HG02885 (cell line): ENCODE results near the gene HIRIP3.
"Not testable (repeated sequence)": the region's sequence is repeated elsewhere in the genome, so short reads cannot be mapped to it uniquely, and the experiment has no call there.

ENCODE experiments used
- ATAC-seq: cut with Tn5 transposase; IDR thresholded peaks from one replicate; pipeline ENCODE4 v1.9.1; 2021; ENCODE audit warnings: mild to moderate bottlenecking; ENCODE audit not compliant: unreplicated experiment, poor library complexity

Gene HIRIP3

DNA sequence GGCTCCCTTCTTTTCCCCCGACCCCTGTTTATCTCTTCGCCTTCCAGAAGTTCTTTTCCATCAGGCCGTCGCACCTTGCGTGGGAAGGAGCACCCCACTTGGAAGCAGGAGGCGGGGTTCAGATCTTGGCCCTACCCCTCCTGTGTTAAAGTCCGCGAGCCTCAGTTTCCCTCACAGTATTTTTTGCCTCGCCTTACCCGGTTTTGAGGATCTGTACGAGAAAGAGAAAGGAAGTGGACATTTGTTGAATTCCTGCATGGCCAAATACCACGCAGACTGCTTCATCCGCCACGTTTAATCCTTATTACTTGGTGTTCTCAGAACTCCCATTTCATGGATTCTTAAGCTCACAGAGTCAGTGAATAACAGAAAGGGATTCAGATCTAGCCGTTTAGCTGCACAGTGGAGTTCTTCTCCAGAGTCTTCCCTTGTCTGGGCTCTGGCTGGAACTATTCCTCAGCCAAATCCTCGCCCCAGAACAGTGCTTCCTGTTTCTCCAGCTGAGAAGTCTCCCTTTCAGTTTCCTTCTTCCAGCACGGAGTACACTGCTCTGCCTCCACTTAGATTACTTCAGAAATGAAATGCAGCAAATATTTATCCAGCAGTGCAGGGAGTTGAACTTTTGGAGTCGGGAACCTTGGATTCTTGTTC lies 32.9 kb downstream of the HIRIP3 start:
- ATAC-seq = no peak

DNA sequence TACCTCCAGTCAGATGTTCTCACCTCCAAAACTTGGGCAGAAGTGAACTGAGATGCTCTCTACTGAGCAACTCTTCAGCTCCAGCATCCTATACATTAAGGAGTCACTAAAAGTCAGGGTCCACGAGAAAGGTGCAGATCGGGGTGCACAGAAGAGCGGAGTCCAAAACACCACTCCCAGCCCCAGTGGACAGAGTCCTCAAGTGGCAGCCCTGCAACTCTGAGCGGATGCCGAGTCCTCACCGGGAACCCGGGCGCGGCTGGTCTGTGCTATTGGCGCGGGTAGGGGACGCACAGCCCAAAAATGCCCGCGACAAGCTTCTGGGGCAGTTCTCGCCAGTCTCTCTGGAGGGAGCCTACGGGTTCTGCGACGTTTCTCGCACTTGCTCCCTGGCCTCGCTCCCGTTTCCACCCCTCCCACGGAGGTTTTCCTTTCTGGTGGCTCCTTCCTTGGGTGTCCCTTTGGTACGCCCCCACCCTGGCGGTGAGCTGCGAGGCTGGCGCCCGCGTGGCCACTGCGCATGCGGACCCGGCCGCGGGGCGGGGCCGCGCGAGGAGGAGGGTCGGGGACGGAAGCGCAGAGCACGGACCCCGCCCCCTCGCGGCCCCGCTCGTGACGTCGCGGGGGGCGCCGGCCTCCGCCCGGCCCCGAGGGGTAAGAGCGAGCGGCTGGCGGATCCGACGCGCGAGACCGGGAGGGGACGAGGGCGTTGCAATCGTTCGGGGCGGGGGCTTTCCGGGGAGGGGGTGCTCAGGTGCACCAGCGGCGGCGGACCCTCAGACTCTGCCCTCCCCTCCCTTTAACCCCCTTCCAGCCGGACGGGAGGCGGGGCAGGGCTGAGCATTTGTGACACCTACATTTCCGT lies 33.7 kb downstream of the HIRIP3 start, which contains the start of gene TMEM219:
Gene TMEM219, plus strand, starts transcription at position 601 of the 865 bp plus-strand sequence. CDS start 1,065 bp downstream, outside the sequence.
- ATAC-seq = peak; percentile 93

DNA sequence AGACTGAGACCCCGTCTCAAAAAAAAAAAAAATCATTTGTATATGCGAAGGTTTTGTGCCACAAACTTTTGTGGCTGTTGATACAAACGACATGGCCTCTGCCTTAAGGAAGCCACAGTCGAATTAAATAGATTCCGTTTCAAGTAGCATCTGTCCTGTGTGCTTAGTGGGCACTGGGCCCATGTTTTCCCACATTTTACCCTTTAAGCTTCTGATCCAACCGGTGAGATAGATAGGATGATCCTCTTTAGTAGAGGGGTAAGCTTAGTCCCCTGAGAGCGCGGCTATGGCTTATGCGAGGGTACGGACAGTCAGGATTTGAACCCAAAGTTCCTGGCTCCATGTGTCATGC lies 34.3 kb downstream of the HIRIP3 start:
- no peak for ATAC-seq

DNA sequence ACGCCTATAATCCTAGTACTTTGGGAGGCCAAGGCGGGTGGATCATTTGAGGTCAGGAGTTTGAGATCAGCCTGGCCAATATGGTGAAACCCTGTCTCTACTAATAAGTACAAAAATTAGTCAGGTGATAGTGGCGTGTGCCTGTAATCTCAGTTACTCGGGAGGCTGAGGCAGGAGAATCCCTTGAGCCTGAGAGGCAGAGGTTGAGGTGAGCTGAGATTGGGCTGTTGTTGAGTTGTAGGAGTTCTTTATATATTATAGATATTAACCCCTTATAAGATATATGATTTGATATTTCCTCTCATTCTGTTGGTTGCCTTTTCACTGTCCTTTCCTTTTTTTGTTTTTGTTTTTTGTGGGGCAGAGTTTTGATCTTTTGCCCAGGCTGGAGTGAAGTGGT lies 35.6 kb downstream of the HIRIP3 start:
- not testable (repeated sequence) for ATAC-seq

DNA sequence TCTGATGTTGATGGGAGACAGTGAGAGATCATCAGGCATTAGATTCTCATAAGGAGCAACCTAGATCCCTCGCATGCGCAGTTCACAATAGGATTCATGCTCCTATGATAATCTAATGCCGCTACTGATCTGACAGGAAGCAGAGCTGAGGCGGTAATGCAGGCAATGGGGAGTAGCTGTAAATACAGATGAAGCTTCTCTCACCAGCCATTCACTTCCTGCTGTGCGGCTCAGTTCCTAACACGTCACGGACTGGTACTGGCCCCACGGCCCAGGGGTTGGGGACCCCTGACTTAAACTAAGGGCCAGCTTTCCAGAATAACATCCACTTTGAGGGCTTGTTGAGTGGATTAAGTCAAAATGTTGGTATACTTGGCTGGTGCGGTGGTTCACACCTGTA lies 36.1 kb downstream of the HIRIP3 start:
- no peak for ATAC-seq

DNA sequence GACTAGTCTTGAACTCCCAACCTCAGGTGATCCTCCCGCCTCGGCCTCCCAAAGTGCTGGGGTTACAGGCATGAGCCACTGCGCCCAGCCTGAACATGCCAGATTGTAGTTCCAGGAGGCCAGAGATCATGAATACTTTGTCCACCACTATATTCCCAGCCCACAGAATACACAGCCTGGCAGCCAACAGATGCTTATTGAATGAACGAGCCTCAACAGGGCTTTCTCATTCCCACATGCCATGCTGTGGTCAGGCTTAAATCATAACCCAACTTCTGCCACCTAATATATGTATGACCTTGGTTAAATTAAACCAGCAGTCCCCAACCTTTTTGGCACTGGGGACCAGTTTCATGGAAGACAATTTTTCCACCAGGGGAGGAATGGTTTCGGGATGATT lies 36.7 kb downstream of the HIRIP3 start:
- ATAC-seq = no peak

DNA sequence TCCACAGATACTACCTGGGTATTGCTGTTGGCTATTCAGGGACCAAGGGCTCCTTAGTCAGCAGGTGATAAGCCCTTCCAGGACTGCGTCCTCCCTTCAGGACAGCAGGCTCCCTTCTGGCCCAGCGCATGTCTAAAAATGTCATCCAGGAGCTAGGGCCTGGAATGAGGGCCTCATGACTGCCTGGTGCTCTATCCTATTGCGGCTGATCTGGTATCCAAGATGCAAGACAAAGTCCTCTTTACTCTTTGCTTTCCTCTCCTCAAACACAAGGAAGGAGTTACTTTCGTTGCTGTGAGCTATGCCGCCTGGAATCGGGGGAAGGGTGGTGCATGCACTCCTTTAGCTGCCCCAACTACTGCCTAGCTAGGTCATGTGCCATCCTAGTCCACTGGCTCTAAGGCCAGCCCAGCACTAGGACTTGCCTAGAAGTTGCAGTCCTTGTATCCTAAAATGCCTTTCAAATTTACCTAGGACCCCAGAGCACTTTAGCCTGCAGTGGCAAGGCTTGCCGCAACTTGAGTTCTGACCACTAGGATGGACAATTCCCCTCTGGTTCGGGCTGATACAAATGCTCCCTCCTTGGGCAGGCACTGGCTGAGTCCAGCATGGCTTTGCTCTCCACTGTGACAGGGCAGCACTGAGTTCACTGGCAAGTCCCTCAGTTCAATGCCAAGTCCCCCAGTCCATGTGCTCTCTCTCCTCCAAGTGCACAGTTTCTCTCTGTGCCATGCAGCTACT lies 43.6 kb downstream of the HIRIP3 start:
- ATAC-seq = no peak

DNA sequence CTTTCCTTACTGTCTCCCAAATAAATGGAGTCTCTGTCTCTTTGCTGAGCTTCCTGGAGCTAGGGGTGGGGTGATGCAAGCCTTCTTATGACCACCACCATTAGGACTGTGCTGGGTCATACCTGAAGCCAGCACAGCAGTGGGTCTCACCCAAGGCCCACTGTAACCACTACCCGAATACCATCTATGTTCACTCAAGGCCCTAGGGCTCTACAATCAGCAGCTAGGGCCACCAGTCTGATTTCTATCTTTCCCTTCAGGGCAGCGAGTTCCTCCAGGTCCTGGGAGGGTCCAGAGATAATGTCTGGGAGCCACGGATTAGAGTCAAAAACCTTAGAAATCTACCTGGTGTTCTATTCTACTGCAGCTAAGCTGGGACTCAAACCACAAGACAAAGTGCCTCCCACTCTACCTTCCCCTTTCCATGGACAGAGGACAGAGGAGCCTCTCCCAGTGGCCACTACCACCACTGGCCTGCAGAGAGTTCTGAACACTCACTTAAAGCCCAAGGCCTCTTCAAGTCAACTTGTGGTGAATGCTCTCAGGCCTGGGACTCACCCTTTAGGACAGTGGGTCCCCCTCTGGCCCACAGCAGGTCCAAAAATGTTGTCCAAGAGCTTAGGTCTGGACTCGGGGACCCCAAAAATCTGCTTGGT lies 44.5 kb downstream of the HIRIP3 start:
- ATAC-seq = no peak

DNA sequence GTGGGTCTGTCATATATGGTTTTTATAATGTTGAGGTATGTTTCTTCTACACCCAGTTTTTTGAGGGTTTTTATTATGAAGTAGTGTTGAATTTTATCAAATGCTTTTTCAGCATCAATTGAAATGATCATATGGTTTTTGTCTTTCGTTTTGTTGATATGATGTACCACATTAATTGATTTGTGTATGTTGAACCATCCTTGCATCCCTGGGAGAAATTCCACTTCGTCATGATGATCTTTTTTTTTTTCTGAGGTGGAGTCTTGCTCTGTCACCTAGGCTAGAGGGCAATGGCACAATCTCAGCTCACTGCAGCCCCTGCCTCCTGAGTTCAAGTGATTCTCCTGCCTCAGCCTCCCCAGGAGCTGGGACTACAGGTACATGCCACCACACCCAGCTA lies 47.5 kb downstream of the HIRIP3 start:
- no peak for ATAC-seq

DNA sequence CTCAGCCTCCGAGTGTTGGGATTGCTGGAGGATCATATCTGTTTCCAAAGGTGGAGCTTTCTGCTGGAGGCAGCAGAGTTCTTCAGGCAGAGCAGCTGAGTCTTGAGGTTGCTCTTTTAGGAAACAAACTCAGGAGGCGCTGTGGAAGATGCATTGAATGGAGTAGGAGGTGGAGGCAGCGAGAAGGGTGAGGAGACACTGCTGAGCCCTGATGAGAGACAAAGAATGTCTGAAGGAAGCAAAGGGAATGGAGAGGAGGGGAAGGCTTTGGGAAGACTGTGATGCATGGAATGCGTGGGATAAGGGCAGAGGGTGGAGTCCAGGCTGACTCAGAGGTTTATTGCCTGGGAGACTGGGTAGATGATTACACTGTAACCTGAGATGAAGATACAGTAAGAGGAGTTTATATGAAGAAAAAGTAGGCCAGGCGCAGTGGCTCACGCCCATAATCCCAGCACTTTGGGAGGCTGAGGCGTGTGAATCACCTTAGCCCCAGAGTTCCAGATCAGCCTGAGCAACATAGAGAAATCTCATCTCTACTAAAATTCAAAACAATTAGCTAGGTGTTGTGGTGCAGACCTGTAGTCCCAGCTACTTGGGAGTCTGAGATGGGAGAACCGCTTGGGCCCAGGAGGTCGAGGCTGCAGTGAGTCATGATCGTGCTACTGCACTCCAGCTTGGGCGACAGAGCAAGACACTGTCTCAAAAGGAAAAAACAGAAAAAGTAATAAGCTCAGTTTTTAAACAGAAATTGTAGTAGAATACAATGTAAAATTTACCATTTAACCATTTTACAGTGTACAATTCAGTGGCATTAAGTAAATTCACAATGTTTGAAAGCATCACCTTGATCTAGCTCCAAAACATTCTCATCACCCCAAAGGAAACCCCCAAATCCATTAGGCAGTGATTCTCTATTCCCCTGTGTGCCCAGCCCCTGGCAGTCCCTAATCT lies 51.3 kb downstream of the HIRIP3 start:
- ATAC-seq = no peak
